GDM1 (cell line): Measurements from ENCODE around the gene PRKD2.
"Not testable (repeated sequence)": the region's sequence is repeated elsewhere in the genome, so short reads cannot be mapped to it uniquely, and the experiment has no call there.

ENCODE experiments used
- DNase-seq: peaks from one replicate; lab custom pipeline; 2025; lab: John Stamatoyannopoulos, UW

PRKD2 gene

DNA sequence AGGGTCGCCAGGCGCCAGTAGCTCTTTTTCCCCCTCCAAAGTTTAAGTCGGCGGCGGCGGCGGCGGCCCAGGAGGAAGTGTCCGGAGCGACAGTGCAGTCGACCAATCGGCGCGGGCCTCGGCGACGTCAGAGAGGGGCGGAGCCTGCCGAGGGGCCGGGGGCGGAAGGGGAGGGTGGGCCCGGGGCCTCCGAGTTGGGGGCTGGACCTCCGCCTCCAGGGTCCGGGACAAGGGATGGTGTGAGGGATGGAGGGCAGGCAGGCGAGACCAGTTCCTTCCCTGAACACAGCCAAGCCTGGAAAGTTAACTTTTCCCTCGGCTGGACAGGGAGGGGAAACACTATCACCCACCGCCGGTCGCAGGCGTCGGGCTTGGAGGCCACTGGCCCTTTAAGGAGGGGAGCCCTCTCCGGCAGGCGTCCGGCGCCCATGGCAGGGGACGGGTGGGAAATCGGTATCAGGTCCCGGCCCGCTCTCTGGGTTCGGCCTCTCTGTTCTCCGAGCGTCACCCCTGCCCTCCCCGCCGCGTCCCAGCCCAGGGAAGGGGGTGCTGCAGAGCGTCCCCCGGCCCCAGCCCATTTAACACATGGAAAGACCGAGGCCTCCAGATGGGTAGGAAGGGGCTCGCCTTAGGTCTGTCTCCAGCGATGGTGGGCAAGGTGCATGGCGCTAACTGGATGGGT lies at the start of gene PRKD2:
Gene PRKD2, minus strand, starts transcription at position 81 of the 682 bp plus-strand sequence. CDS start 744 bp downstream, outside the sequence.
- DNase-seq, result peak; percentile 77

DNA sequence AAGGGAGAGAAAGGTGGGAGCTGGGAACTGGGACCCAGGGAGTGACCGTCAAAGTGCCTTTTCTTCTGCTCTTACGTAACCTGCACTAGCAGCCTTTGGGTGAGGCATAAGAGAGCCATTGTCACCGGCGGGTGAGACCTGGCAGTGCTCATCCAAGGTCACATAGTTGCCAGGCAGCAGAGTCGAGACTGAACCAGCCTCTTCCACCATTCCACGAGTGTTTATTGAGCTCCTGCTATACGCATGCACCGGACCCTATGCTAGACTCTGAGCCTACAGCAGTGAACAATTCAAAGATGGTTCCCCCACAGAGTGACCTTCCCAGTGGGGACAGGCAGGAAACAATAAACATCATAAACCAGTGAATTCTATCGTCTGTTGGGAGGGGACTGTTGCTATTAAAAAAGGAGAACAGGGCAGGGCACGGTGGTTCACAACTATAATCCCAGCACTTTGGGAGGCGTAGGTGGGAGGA lies 47.9 kb upstream of the PRKD2 start:
- DNase-seq, result no peak

DNA sequence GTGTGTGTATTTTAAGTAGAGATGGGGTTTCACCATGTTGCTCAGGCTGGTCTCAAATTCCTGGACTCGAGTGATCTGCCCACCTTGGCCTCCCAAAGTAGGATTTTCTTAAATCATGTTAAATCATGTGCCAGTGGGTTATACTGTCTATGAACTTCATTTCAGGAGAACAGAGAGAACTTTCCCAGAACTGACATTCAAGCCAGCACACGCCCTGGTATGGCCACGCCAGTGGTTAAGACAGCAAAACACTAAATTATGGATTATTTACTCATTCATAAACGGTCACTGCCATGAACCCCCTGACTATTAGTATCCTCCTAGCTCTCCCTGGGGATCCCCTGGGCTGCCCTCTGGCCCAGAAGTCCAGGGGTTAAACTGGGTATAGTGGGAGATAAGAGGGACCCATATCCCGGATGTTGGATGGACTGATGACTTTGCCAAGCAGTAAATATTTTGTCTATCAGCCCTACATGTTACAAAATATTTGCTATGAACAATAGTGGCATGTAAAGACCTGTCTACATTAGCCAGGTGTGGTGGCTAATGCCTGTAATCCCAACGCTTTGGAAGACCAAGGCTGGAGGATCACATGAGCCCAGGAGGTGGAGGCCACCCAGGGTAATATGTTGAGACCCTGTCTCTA lies 45.5 kb upstream of the PRKD2 start:
- no peak for DNase-seq

DNA sequence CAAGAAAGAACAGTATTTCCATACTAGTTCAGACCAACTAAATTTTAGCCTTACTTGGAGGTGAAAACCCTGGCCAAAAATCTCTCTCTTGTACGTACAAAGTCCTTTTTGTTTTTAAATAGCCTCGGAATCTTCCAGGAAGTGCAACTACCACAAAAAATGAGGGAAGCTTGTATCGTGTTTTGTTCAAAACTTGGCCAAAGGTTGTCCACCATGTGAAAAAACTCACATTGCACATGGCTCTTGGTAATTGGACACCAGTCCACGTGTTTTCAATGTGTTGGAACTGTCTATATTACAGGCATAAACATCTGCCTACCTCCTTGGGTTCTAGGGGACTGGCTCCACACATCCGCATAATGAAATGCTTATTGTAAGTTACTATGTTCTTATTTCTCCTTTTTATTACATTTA lies 44.5 kb upstream of the PRKD2 start:
- DNase-seq, result no peak

DNA sequence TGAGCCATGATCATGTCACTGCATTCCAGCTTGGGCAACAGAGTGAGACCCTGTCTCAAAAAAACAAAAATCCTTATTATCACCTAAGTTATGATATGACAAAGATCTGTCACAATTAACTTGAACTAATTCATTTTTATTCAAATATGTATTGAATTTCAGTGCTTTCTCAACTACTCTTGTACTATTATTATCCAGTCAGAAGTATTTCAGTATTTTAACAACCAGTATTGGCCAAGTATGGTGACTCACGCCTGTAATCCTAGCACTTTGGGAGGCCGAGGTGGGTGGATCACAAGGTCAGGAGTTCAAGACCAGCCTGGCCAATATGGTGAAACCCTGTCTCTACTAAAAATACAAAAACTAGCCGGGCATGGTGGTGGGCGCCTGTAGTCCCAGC lies 44.0 kb upstream of the PRKD2 start:
- DNase-seq, result not testable (repeated sequence)

DNA sequence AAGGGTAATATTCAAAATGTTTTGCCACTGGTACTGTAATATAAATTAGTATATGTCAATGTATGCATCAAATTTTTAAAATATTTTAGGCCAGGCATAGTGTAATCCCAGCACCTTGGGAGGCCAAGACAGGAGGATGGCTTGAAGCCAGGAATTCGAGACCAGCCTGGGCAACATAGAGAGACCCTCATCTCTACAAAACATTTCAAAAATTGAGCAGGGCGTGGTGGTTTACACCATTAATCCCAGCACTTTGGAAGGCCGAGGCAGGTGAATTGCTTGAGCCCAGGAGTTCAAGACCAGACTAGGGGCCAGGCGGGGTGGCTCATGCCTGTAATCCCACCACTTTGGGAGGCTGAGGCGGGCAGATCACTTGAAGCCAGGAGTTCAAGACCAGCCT lies 43.4 kb upstream of the PRKD2 start:
- no peak for DNase-seq

DNA sequence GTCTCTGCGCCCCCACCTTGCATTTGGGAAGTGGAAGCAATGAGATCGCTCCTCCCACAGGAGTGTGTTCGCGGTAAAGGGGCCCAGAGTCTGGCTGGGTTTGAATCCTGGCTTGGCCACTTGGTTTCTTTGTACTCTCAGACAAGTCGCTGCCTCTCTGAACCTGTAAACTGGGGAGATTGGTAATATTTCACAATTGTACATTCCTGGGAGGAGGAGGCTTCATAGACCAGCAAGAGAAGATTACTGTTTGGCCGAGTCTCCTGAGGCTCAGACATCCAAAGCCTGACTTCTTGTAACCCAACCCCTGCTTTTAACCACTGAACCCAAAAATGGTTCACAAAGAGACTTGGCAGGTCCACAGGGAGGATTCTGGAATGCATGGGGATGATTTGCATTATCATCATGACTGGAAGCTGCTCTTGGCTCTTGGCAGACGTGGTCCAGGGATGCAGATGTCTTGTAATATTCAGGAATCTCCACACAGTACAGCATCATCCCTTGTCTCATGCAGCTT lies 43.0 kb upstream of the PRKD2 start:
- no peak for DNase-seq

DNA sequence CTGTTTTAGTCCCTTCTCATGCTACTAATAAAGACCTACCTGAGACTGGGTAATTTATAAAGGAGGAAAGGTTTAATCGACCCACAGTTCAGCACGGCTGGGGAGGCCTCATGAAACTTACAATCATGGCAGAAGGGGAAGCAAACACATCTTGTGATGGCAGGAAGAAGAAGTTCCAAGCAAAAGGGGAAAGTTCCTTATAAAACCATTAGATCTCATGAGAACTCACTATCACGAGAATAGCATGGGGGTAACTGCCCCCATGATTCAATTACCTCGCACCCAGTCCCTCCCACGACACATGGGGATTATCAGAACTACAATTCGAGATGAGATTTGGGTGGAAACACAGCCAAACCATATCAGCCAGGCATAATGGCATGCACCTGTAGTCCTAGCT lies 42.3 kb upstream of the PRKD2 start:
- DNase-seq, result no peak

DNA sequence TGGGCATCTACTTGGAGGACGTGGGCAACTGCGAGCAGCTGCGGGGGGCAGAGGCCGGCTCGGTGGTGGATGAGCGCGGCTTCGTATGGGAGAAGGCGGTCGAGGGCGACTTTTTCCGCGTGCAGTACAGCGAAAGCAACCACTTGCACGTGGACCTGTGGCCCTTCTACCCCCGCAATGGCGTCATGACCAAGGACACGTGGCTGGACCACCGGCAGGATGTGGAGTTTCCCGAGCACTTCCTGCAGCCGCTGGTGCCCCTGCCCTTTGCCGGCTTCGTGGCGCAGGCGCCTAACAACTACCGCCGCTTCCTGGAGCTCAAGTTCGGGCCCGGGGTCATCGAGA lies 39.6 kb upstream of the PRKD2 start:
- no peak for DNase-seq

DNA sequence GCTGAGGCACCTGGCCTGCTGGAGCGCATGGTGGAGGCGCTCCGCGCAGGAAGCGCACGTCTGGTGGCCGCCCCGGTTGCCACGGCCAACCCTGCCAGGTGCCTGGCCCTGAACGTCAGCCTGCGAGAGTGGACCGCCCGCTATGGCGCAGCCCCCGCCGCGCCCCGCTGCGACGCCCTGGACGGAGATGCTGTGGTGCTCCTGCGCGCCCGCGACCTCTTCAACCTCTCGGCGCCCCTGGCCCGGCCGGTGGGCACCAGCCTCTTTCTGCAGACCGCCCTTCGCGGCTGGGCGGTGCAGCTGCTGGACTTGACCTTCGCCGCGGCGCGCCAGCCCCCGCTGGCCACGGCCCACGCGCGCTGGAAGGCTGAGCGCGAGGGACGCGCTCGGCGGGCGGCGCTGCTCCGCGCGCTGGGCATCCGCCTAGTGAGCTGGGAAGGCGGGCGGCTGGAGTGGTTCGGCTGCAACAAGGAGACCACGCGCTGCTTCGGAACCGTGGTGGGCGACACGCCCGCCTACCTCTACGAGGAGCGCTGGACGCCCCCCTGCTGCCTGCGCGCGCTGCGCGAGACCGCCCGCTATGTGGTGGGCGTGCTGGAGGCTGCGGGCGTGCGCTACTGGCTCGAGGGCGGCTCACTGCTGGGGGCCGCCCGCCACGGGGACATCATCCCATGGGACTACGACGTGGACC lies 39.1 kb upstream of the PRKD2 start:
- no peak for DNase-seq

DNA sequence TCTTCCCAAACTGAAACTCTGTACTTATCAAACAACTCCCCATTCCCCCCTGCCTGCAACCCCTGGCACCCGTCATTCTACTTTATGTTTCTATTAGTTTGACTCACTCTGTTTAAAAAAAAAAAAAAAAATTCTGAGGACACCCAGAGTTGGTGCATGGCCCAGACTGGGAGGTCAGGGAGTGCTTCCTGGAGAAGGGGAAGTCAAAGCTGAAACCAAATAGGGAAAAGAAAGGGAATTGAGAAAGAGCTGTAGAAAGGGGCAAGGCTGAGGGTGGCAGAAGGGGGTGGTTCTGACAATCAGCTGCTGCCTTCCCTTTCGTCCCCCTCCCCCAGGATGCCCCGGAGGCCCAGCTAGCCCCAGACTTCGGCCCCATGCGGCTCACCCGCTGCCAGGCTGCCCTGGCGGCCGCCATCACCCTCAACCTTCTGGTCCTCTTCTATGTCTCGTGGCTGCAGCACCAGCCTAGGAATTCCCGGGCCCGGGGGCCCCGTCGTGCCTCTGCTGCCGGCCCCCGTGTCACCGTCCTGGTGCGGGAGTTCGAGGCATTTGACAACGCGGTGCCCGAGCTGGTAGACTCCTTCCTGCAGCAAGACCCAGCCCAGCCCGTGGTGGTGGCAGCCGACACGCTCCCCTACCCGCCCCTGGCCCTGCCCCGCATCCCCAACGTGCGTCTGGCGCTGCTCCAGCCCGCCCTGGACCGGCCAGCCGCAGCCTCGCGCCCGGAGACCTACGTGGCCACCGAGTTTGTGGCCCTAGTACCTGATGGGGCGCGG lies 38.4 kb upstream of the PRKD2 start:
- no peak for DNase-seq

DNA sequence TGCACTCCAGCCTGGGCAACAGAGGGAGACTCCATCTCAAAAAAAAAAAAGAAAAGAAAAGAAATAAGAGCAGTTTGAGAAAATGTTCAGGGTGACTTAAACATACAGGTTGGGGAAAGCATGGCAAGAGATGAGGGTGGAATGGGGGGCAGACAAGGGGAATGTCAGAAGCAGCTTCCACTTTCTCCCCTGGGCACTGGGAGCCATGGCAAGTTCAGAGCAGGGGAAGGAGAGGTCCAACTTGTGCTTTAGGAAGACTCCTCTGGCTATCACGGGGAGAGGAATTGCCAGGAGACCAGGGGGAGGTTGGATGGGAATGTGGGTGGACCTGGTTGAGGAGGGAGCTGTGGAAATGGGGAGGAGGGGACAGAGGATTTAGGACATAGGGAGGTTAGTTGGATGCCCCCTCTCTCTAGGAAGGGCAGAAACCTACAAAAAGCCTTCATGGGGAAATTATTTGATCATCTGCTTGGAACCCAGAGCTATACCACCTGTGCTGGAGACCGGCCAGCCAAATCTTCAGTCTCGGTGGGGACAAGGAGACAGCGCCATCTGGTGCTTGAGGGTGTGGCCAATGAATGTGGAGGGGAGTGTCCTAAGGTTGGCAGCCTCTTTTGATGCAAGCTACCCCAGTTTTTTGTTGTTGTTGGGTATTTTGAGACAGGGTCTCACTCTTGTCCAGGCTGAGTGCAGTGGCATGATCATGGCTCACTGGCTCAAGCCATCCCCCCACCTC lies 36.7 kb upstream of the PRKD2 start:
- peak; percentile 21 for DNase-seq

DNA sequence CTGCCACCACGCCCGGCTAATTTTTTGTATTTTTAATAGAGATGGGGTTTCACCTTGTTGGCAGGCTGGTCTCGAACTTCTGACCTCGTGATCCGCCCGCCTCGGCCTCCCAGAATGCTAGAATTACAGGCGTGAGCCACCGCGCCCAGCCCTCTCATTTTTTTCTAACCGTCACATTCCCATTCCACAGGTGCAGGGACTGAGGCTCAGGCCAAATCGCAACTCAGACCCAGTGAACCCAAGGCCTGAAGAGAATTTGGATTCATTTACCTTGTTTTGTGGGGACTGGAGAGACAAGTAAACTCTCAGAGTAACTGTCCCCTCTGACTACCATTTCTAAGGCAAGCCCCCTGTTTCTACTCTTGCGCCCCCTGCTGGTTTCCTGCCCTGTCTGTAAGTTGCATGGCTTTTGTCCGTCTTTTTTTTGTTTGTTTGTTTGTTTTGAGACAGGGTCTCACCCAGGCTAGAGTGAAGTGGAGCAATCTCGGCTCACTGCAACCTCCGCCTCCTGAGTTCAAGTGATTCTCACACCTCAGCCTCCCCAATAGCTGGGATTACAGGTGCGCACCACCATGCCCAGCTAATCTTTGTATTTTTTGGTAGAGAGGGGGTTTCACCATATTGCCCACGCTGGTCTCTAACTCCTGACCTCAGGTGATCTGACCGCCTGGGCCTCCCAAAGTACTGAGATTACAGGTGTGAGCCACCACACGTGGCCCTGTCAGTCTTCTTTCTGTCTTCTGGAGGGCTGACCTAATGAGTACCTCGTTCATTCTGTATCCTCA lies 31.6 kb upstream of the PRKD2 start:
- DNase-seq, result no peak

DNA sequence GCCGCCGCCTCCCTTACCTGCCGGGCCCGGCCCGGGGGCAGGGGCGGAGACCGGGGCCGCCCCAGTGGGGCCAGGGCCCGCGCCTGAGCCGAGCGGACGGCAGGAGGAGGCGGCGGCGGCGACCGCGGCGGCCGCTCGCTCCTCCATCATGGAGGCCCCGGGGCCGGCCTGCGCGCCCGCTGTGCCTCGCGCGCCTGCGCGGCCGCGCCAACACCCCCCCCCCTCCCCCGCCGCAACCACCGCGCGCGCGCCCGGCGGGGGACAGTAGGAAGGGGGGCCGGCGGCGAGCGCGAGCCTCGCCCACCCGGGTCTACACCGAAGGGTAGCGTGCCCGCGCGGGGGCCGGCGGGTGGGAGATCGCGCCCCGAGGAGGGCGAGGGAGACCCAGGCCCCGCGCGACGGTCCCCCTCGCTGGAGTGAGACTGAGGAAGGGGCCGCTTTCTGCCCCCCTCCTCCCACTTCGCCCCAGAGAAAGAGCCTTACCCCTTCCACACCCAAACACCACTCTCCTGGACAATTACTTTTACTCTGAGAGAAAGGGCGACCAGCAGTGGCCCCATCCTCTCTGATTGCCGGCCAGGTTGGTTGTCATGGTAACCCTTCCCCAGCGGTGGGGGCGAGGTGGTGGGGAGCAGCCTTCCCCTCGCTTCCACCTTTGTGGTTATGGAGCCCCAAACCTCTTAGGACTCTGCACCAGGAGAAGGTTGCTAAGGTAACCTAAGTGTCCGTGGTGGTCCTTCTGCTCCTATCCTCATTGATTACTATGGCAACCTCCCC lies 29.6 kb upstream of the PRKD2 start, which contains the start of gene STRN4:
Gene STRN4, minus strand, starts transcription at position 170 of the 777 bp plus-strand sequence. Its CDS starts 20 bp downstream, at position 150.
- DNase-seq, result peak; percentile 51

DNA sequence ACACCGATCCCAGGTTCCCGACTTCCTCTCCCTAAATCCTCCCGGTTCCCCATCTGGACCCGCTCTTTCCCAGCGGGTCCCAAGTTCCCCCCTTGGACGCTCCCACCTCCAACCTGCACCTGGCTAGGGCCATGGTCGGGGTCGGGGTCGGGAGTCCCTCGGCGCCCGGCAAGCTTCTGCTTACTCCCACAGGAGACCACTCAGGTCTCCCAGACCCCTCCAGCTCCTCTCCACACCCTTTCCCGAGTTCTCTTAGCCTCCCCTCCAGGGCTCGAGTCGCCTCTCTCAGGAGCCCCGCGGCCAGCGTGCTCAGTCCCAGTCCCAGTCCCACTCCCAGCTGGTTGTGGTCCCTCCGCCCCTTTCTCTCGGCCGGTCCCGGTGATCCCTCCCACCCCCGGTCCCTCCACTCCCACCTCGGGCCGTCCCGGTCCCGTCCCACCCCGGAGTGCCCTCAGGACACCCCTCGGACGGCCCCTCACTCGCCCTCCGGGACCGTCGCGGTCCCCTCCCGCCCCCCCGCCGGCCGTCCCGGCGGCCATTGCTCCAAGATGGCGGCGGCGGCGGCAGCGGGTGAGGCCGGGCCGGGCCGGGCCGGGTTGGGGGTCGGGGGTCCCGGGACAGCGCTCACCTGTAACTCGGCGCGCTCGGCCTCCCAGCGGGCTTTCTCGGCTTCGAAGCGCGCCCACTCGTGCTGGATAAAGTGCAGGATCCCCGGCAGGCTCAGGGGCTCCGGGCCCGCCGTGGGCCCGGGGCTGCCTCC lies 28.8 kb upstream of the PRKD2 start, which contains the start of gene FKRP:
Gene FKRP, plus strand, starts transcription at position 537 of the 760 bp plus-strand sequence. CDS start 9,394 bp downstream, outside the sequence.
- DNase-seq, result no peak

DNA sequence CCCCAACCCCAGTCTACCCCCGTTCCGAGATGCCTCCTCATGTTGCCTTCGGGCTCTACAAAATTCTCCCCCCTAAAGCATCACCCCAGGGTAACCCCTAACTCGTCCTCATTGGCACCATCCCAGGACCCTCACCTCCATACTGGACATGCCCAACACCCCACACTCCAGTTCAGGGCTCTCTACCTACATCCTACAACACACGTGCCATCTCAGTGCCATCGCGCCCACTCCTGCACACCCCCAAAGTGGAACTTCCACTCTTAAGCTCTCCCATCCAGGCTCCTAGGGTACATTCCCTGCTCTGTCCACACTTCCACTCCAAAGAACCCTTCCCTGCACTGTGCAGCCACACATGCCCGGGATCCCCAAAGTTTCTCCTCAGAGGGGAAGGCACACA lies 28.1 kb upstream of the PRKD2 start:
- no peak for DNase-seq

DNA sequence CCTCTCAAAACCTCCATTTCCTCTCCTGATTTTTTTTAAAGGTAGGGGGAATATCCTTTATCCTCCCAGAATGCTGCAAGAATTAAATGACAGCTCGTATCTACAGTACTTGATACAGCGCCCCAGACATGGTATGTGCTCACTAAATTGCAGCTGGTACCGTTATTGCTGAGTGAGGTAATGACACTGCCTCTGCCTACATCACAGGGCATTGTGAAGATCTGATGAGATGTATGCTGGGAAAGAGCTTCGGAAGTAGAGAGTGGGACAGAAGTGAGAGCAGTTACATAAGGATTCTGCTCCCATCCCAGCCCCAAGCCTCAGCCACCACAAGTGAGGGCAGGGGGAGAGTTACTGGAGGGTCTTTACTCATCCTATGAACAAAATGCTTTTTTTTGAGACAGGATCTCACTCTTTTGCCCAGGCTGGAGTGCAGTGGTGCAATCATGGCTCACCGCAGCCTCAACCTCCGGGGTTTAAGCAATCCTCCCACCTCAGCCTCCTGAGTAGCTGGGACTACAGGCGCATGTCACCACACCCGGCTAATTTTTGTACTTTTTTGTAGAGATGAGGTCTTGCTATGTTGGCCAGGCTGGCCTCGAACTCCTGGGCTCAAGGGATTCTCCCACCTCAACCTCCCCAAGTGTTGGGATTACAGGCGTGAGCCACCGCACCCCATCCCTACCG lies 27.2 kb upstream of the PRKD2 start:
- DNase-seq, result no peak

DNA sequence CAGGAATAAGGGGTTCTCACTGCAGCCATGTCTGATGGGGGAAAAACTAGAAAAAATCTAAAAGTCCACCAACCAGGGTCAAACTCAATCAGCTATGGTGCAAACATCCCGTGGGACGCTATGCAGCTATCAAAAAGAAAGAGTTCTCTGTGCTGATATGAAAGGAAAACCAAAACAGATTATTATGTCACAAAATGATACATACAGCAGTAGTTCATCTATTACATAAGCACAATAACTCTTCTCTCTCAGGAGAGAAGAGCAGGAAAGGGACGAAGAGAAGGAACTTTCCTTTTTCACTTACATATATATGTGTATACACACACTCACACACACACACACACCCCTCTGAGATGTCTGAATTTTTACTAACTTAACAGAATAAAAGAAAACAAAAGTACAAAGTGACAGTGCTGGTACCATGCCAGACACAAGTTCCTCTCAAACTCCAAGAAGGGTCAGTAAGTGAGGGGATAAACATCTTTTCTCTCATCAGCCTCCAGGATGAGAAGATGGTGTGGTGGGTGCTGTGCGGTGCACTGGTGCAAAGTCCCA lies 26.1 kb upstream of the PRKD2 start:
- no peak for DNase-seq
